Right cardiac atrium (tissue), 5 donors: Measurements from ENCODE around the gene PAK1. TPM values are rescaled to one million over a fixed set of nuclear protein-coding genes. Genes with fewer than 3 reads are reported as not detected.

Experiments
- ATAC-seq, 2 donors: fragments of 200-7000 bp; cut with Tn5 transposase; one replicate each; pipeline versions ENCODE4 v1.8.0 to v1.9.1; 2020; ENCODE audit warnings: moderate library complexity in 2 of 2, mild to moderate bottlenecking in 1 of 2
- DNase-seq, 3 donors: peaks; one replicate each; pipeline ENCODE4 v3.0.0-alpha.2; 2020
- H3K27ac ChIP-seq: one replicate; pipeline ENCODE4 v1.5.1; 2013; ENCODE audit warnings: mild to moderate bottlenecking, low read length, control low read depth, moderate library complexity
- H3K27me3 ChIP-seq: one replicate; pipeline ENCODE4 v1.6.1; 2013; ENCODE audit not compliant: control insufficient read depth, insufficient read depth
- H3K4me1 ChIP-seq: one replicate; pipeline ENCODE4 v1.6.1; 2013; ENCODE audit warnings: low read length; ENCODE audit not compliant: control insufficient read depth, insufficient read depth
- H3K4me3 ChIP-seq: one replicate; pipeline ENCODE4 v1.5.1; 2013; ENCODE audit warnings: low read length, control low read depth
- H3K9me3 ChIP-seq: one replicate; pipeline ENCODE4 v1.6.1; 2013; ENCODE audit warnings: low read length; ENCODE audit not compliant: control insufficient read depth
- WGBS: extraction: QIAGEN DNeasy Blood & Tissue Kit; methylation state at CpG from one replicate; pipeline ENCODE4 v1.1.7; 2013; 5-methylcytosine and 5-hydroxymethylcytosine counted together
- intact Hi-C, 4 donors: fragments of 100-400 bp; cut with DNase I; formaldehyde crosslinking; loops; one replicate each; pipeline versions ENCODE4 v1.11.0 to v1.14.0; 2022 to 2023
- polyA plus RNA-seq: library from polyadenylated mRNA; stranded (reverse); fragments of 200-250 nt; gene quantifications from one replicate; pipeline ENCODE4 v1.2.3, GENCODE V29; 2013
- total RNA-seq, 4 donors: library from RNA; stranded (reverse); fragmentation: NEBNext Ultra II Directional; extraction: Animal tissue kit (Norgen Biotek cat#: 25700); gene quantifications; one replicate each; pipeline ENCODE4 v1.2.1, GENCODE V29; 2021
- donor health status: healthy with polysubstance abuse.
- donor health status: DM: no; HTN: yes; CAD: no.
- donor health status: DM: no; HTN: no; CAD: no.
- donor health status: DM: no; HTN: yes; CAD: no; lungs with severe emphysema.
- donor health status: DM: yes; HTN: yes; CAD: no.

PAK1 gene
- total and polyA plus RNA-seq, 5 donors = 7.1 to 19.5 (median 16.2) TPM

- DNase-seq (no peak), ATAC-seq (no peak)
- 52% methylated on average over 2 of the region's 2 CpGs for WGBS
- intact Hi-C loops = no loop called here
- Histone ChIP-seq H3K4me3 (no peak overlapping the region), H3K27me3 (no peaks in the 10 kb centered on the region), H3K27ac (no peak overlapping the region), H3K4me1 (no peaks in the 10 kb centered on the region), H3K9me3 (no peaks in the 10 kb centered on the region)
Measured at GRCh38 chr11:77278595-77279506, 195.0 kb downstream of the PAK1 start.

- Histone ChIP-seq H3K27me3 (no peaks in the 10 kb centered on the region), H3K27ac (no peak overlapping the region), H3K9me3 (no peaks in the 10 kb centered on the region), H3K4me3 (no peak overlapping the region), H3K4me1 (no peaks in the 10 kb centered on the region)
- intact Hi-C loops = no loop called here
- ATAC-seq (no peak), DNase-seq (no peak)
- 58% methylated on average over 2 of the region's 2 CpGs for WGBS
Measured at GRCh38 chr11:77276271-77276670, 197.6 kb downstream of the PAK1 start.

Other genes with a start within 250 kb of the PAK1 start
- gene GDPD4, start 172.4 kb downstream of the PAK1 start, total RNA-seq = under 1 TPM in 1 of 4 donors, not detected in 3; 0.69 TPM
- 0.52 TPM for gene GDPD4, start 172.4 kb downstream of the PAK1 start, polyA plus RNA-seq
- gene AQP11, start 115.9 kb upstream of the PAK1 start, total RNA-seq = 1 to 10 TPM in 3 of 4 donors, under 1 TPM in 1; 0.64 to 1.6 (median 1.3) TPM
- gene AQP11, start 115.9 kb upstream of the PAK1 start, polyA plus RNA-seq = 0.81 TPM
- gene CLNS1A, start 163.7 kb upstream of the PAK1 start, total RNA-seq = 10 to 100 TPM; 71.5 to 84.7 (median 73.5) TPM
- gene CLNS1A, start 163.7 kb upstream of the PAK1 start, polyA plus RNA-seq = 69.4 TPM